NCI-H1092 treated with DMSO at 0.1 percent for 48 hours (cell line): ENCODE data around the gene CAMLG.

ENCODE experiments used
- DNase-seq: peaks from one replicate; lab custom pipeline; 2025; lab: John Stamatoyannopoulos, UW

Gene CAMLG

GRCh38 chr5:134784241-134784920 is 46.0 kb downstream of the CAMLG start:
- DNase-seq, result no peak

GRCh38 chr5:134784946-134785620 is 46.7 kb downstream of the CAMLG start:
- no peak for DNase-seq

GRCh38 chr5:134787692-134788091 is 49.3 kb downstream of the CAMLG start:
- no peak for DNase-seq

- DNase-seq, result no peak
These were observed 53.2 kb downstream of the CAMLG start for GRCh38 chr5:134791580-134791979.

- DNase-seq, result no peak
These were observed 53.9 kb downstream of the CAMLG start for GRCh38 chr5:134792286-134792685.

- DNase-seq, result no peak
These were observed 54.8 kb downstream of the CAMLG start for GRCh38 chr5:134793111-134793510.

- no peak for DNase-seq
These were observed 55.7 kb downstream of the CAMLG start for GRCh38 chr5:134794082-134794481.

- no peak for DNase-seq
These were observed 56.5 kb downstream of the CAMLG start for GRCh38 chr5:134794819-134795218.

GRCh38 chr5:134798468-134798867 is 60.1 kb downstream of the CAMLG start:
- DNase-seq, result no peak
